GM12892 (cell line): ENCODE results near the gene TEX50.
"Not testable (repeated sequence)": the region's sequence is repeated elsewhere in the genome, so short reads cannot be mapped to it uniquely, and the experiment has no call there.

Experiments used
- DNase-seq: peaks from one replicate; pipeline ENCODE4 v3.0.0; 2011; ENCODE audit not compliant: insufficient read length
- FAIRE-seq: peaks from 2 replicates; lab custom pipeline; 2011; peaks lifted over from hg19 to GRCh38; lab: Jason Lieb, UNC
- POLR2A ChIP-seq: IDR thresholded peaks from 2 replicates; pipeline ENCODE4 v1.6.1; 2011; ENCODE audit warnings: low read depth, low read length, control low read depth
- POLR2AphosphoS5 ChIP-seq: IDR thresholded peaks from 2 replicates; pipeline ENCODE4 v1.6.1; 2011; ENCODE audit warnings: low read depth, low read length, control low read depth
- TAF1 ChIP-seq: IDR thresholded peaks from 2 replicates; pipeline ENCODE4 v1.6.1; 2011; ENCODE audit warnings: low read depth, mild to moderate bottlenecking, control low read depth, low read length, borderline replicate concordance

Gene TEX50

DNA sequence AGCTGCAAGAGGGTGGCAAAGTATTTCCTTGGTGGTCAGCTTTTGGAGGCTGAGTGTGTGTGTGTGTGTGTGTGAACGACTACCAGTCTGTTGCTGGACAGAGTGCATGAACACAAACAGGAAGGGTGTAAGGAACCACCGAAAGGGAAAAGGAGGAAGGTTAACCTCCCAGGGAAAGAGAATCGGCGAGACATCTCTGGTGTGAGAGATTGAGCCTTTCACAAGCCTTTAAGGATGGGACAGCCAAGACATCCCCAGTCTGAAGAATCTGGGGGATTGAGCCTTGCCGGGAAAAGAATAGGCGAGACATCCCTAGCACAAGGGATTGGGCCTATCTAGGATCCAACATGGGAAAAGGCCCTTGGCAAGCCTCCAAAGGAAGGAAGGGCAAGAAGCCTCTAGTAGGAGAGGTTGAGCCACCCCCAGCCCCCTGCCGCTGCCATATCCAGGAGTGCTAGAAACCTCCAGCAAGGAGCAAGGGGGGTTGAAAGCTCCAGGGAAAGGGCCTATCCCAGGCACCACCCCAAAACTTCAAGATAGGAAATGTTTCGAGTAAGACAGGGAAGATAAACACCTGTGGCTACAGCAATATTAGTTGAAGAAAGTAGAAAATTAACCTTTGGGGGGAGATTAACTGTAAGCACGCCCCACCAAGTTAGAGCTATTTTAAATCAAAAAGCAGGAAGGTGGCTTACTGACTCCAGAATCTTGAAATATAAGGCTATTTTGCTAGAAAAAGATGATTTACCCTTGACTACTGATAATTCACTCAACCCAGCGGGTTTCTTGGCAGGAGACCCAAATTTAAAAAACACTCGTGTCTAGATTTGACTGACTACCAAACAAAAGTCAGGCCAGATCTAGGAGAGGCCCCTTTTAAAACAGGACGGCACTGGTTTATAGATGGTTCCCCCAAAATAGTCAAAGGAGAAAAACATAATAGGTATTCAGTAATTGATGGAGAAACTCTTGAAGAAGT, 3.2 kb downstream of the TEX50 start:
- TF ChIP-seq POLR2A (no peak), POLR2AphosphoS5 (no peak), TAF1 (no peak)
- FAIRE-seq: no peak
- no peak for DNase-seq

DNA sequence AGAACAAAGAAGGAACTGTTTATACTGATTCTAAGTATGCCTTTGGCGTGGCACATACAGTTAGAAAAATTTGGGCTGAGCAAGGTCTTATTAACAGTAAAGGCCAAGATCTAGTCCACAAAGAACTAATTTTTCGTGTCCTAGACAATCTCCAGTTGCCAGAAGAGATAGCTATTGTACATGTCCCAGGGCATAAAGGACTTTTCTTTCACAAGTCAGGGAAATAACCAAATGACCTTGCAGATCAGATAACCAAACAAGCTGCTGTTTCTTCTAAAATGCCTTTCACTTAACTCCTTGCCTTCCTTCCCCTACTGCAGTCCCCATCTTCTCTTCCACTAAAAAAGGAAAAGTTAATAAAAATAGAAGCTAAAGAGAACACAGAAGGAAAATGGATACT, 4.0 kb downstream of the TEX50 start:
- no peak for TF ChIP-seq POLR2A
- TF ChIP-seq POLR2AphosphoS5: no peak
- no peak for TF ChIP-seq TAF1
- no peak for FAIRE-seq
- no peak for DNase-seq

GRCh38 chr1:173642450-173643139, 7.5 kb downstream of the TEX50 start:
- DNase-seq, FAIRE-seq: not testable (repeated sequence)

- DNase-seq (no peak), FAIRE-seq (no peak)
- TF ChIP-seq TAF1 (no peak), POLR2A (no peak), POLR2AphosphoS5 (no peak)
These were observed 11.5 kb downstream of the TEX50 start for GRCh38 chr1:173646656-173647055.

- FAIRE-seq (no peak), DNase-seq (no peak)
- no peak for TF ChIP-seq POLR2A
- no peak for TF ChIP-seq POLR2AphosphoS5
- no peak for TF ChIP-seq TAF1
These were observed 13.9 kb downstream of the TEX50 start for GRCh38 chr1:173648880-173649605.

GRCh38 chr1:173660306-173660705, 25.2 kb downstream of the TEX50 start:
- DNase-seq: no peak
- no peak for FAIRE-seq
- TF ChIP-seq TAF1 (no peak), POLR2AphosphoS5 (no peak), POLR2A (no peak)

GRCh38 chr1:173661271-173661670, 26.1 kb downstream of the TEX50 start:
- FAIRE-seq: no peak

DNA sequence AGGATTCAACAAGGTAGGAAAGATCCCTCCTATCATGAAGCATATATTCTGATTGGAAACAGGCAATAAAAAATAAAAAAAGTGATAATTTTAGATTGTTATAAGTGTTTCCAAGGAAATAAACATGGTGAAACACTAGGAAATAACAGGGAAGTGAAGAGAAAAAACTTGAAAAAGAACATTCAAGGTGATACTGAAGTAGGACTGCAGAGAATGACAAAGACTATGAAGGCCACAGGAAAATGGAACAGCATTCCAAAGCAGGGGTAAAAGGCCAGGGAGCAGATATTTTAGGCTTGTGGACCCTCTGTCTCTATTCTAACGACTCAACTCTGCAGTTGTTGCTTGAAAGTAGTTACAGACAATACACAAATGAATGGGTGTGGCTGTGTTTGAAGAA, 26.6 kb downstream of the TEX50 start:
- FAIRE-seq: no peak
- no peak for DNase-seq
- TF ChIP-seq TAF1 (no peak), POLR2AphosphoS5 (no peak), POLR2A (no peak)

More at GRCh38 chr1:173661271-173661670, 26.1 kb downstream of the TEX50 start:
- DNase-seq: no peak
- TF ChIP-seq POLR2A: no peak
- TF ChIP-seq POLR2AphosphoS5: no peak
- no peak for TF ChIP-seq TAF1

DNA sequence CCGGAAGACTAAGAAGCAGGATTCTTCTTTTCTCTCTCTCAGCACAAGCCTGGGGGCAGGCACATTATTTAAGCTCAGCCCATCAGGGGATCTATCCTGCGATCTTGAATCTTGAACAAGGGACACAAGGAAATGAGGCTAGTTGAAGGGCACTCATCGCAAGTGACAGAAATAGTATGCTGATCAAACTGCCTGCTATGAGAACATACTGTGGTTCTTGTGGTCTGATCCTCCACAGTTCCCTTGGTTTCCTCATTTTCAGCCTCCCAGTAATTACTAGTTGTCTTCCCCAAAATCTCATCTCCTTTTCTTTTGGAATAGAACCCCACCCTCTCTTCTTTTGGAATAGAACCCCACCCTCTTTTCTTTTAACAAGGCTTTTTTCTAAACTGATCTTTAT, 28.0 kb downstream of the TEX50 start:
- FAIRE-seq: no peak

DNA sequence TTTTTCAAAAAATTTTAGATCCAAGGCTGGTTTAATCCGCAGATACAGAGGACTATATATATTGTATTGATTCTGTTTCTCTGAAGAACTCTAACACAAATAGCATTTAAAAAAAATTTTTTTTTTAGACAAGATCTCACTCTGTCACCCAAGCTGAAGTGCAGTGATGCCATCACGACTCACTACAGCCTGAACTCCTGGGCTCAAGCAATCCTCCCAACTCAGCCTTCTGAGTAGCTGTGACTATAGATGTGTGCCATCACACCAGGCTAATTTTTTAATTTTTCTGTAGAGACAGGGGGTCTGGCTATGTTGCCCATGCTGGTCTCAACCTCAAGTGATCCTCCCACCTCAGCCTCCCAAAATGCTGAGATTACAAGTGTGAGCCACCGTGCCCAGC, 31.5 kb downstream of the TEX50 start:
- no peak for DNase-seq
- FAIRE-seq: no peak

More for the DNA sequence above, 28.0 kb downstream of the TEX50 start:
- no peak for DNase-seq
- TF ChIP-seq TAF1 (no peak), POLR2AphosphoS5 (no peak), POLR2A (no peak)

GRCh38 chr1:173669491-173669941, 34.4 kb downstream of the TEX50 start, which contains the start of gene ANKRD45:
Gene ANKRD45, minus strand, starts transcription at chr1:173669851. Its CDS starts 10,433 bp downstream, at chr1:173659418.
- DNase-seq (peak; percentile 8), FAIRE-seq (no peak)
- TF ChIP-seq POLR2A (no peak), TAF1 (no peak), POLR2AphosphoS5 (no peak)

More for the DNA sequence above, 31.5 kb downstream of the TEX50 start:
- TF ChIP-seq POLR2AphosphoS5 (no peak), POLR2A (no peak), TAF1 (no peak)

GRCh38 chr1:173674496-173674895, 39.4 kb downstream of the TEX50 start:
- not testable (repeated sequence) for DNase-seq, FAIRE-seq

DNA sequence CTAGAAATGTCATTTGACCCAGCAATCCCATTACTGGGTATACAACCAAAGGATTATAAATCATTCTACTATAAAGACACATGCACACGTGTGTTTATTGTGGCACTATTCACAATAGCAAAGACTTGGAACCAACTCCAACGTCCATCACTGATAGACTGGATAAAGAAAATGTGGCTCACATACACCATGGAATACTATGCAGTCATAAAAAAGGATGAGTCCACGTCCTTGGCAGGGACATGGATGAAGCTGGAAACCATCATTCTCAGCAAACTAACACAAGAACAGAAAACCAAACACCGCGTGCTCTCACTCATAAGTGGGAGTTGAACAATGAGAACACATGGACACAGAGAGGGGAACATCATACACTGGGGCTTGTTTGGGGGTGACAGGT, 45.0 kb downstream of the TEX50 start:
- DNase-seq, FAIRE-seq: not testable (repeated sequence)
